OCI-LY3 (cell line): ENCODE measurements around the gene POU6F2.
"Not testable (repeated sequence)": the region's sequence is repeated elsewhere in the genome, so short reads cannot be mapped to it uniquely, and the experiment has no call there.

Source experiments
- H2AFZ ChIP-seq: fragments of 200-600, 300-600 bp; shearing (Covaris generic); 2 replicates; pipeline ENCODE4 v1.6.0; 2014; ENCODE audit warnings: antibody characterized with exemption, low read depth, low read length
- H3K27ac ChIP-seq: fragments of 200-600, 300-600 bp; sonication (generic); 2 replicates; pipeline ENCODE4 v1.5.1; 2014; ENCODE audit warnings: mild to moderate bottlenecking, low read length, moderate library complexity, mixed read lengths
- H3K27me3 ChIP-seq: fragments of 200-600, 300-600 bp; sonication (generic); 2 replicates; pipeline ENCODE4 v1.6.1; 2014; ENCODE audit warnings: low read depth, low read length, mixed read lengths
- H3K36me3 ChIP-seq: fragments of 200-600, 300-600 bp; sonication (generic); replicated peaks from 2 replicates; pipeline ENCODE3; 2014; ENCODE audit warnings: low read depth, low read length, mixed read lengths
- H3K4me1 ChIP-seq: fragments of 300-600, 200-600 bp; sonication (generic); 2 replicates; pipeline ENCODE4 v1.6.1; 2014; ENCODE audit warnings: low read length, mixed read lengths
- H3K4me2 ChIP-seq: fragments of 200-600, 300-600 bp; sonication (generic); 2 replicates; pipeline ENCODE4 v1.6.1; 2014; ENCODE audit warnings: low read length, mixed read lengths
- H3K4me3 ChIP-seq: fragments of 300-600, 200-600 bp; sonication (generic); 2 replicates; pipeline ENCODE4 v1.5.1; 2014; ENCODE audit warnings: antibody characterized with exemption, mild to moderate bottlenecking, low read length, moderate library complexity
- H3K79me2 ChIP-seq: fragments of 300-600, 200-600 bp; shearing (Covaris generic); 2 replicates; pipeline ENCODE4 v1.6.1; 2014; ENCODE audit warnings: mild to moderate bottlenecking, low read length, mixed read lengths
- H3K9ac ChIP-seq: fragments of 300-600, 200-600 bp; shearing (Covaris generic); 2 replicates; pipeline ENCODE4 v1.6.0; 2014; ENCODE audit warnings: mild to moderate bottlenecking, low read length, moderate library complexity
- H3K9me3 ChIP-seq: fragments of 200-600, 300-600 bp; shearing (Covaris generic); 2 replicates; pipeline ENCODE4 v1.6.1; 2014; ENCODE audit warnings: low read length, mixed read lengths; ENCODE audit not compliant: insufficient read depth
- H4K20me1 ChIP-seq: fragments of 200-600, 300-600 bp; sonication (generic); 2 replicates; pipeline ENCODE4 v1.6.1; 2016; ENCODE audit warnings: low read length, mixed read lengths; ENCODE audit not compliant: insufficient read depth
- CTCF ChIP-seq: fragments of 200-600, 300-600 bp; sonication (generic); IDR thresholded peaks from 2 replicates; pipeline ENCODE4 v1.5.1; 2014; ENCODE audit warnings: antibody characterized with exemption, low read length, low read depth
- EZH2phosphoT487 ChIP-seq: fragments of 200-600 bp; shearing (Covaris generic); IDR thresholded peaks from 2 replicates; pipeline ENCODE4 v1.6.1; 2018; ENCODE audit warnings: antibody characterized with exemption, mixed run types, low read depth

POU6F2 gene

GRCh38 chr7:39321245-39321644 is 343.5 kb downstream of the POU6F2 start:
- no peak overlapping the region for H3K9ac ChIP-seq

DNA sequence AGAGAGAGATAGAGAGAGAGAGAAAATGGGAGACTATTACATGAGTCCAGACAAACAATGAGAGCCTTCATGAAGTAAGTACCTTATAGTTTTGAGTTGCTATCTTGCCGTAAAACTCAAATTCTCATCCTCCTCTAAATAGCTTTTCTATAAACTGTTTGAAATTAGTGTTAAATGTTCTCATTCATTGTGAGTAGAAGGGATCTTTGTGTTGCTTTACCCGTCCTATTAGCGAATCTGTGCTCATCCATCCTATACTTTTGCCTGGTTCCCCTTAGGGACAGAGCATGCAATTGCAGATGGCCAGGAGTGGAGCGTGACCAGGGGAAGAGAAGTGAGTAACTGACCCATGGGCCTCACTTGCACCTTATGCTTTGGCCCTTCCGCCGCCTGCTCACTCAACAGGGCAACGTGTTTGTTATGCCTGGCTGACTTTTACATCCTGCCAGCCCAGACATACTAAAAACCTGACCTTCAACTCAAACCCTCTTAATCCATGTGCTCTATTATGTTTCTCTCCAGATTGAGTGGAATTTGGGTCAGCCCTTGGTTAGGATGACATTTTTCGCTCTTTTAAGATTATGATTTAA is 344.3 kb downstream of the POU6F2 start:
- Histone ChIP-seq H3K36me3 (no peaks in the 10 kb centered on the region), H4K20me1 (no peaks in the 10 kb centered on the region), H3K4me3 (no peak overlapping the region), H2AFZ (no peak overlapping the region), H3K27me3 (0 out of 2 replicates have a peak, but pooled peaks cover 5% of the 10 kb centered on the region), H3K9ac (no peak overlapping the region), H3K4me2 (no peak overlapping the region), H3K27ac (no peak overlapping the region), H3K4me1 (no peaks in the 10 kb centered on the region), H3K79me2 (no peaks in the 10 kb centered on the region), H3K9me3 (no peaks in the 10 kb centered on the region)
- TF ChIP-seq CTCF (no peak), EZH2phosphoT487 (no peak)

More at GRCh38 chr7:39321245-39321644, 343.5 kb downstream of the POU6F2 start:
- no peaks in the 10 kb centered on the region for H3K4me1 ChIP-seq
- H4K20me1 ChIP-seq: no peaks in the 10 kb centered on the region
- H3K4me3 ChIP-seq: no peak overlapping the region
- H3K4me2 ChIP-seq: no peak overlapping the region
- no peaks in the 10 kb centered on the region for H3K9me3 ChIP-seq
- no peaks in the 10 kb centered on the region for H3K36me3 ChIP-seq
- H3K27me3 ChIP-seq: 0 out of 2 replicates have a peak, but pooled peaks cover 5% of the 10 kb centered on the region
- H3K27ac ChIP-seq: no peak overlapping the region
- no peak overlapping the region for H2AFZ ChIP-seq
- no peaks in the 10 kb centered on the region for H3K79me2 ChIP-seq
- no peak for TF ChIP-seq EZH2phosphoT487
- no peak for TF ChIP-seq CTCF

- Histone ChIP-seq H3K27me3 (peaks cover 8% of the 10 kb centered on the region; the same call in 1 of the 2 replicates), H3K36me3 (no peaks in the 10 kb centered on the region), H3K4me1 (no peaks in the 10 kb centered on the region), H3K9me3 (no peaks in the 10 kb centered on the region), H3K4me2 (no peak overlapping the region), H4K20me1 (no peaks in the 10 kb centered on the region), H3K27ac (no peak overlapping the region), H3K9ac (no peak overlapping the region), H3K79me2 (no peaks in the 10 kb centered on the region), H3K4me3 (no peak overlapping the region), H2AFZ (no peak overlapping the region)
- no peak for TF ChIP-seq EZH2phosphoT487
- TF ChIP-seq CTCF: no peak
Measured at GRCh38 chr7:39324139-39324760, 346.5 kb downstream of the POU6F2 start.

DNA sequence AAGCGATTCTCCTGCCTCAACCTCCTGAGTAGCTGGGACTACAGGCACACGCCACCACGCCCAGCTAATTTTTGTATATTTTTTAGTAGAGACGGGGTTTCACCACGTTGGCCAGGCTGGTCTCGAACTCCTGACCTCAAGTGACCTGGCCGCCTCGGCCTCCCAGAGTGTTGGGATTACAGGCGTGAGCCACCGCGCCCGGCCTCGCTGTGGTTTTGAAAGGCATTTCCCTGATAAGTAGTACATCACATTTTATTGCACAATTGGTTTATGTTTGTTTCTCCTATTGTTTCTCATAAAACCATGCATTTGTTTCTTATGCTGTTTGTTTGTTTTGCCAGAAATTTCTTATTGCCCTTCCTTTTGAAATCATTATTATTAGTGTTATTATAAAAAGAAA is 353.9 kb downstream of the POU6F2 start:
- not testable (repeated sequence) for H4K20me1 ChIP-seq, H3K36me3 ChIP-seq, H3K4me2 ChIP-seq, H2AFZ ChIP-seq, H3K79me2 ChIP-seq, H3K4me3 ChIP-seq, H3K9ac ChIP-seq, H3K27ac ChIP-seq, H3K4me1 ChIP-seq, H3K9me3 ChIP-seq
- peaks cover 33% of the 10 kb centered on the region for H3K27me3 ChIP-seq
